ENCODE results near the gene CHRD. TPM values are rescaled to one million over a fixed set of nuclear protein-coding genes. Genes with fewer than 3 reads are reported as not detected.

CHRD gene
- total and polyA plus RNA-seq, 4 donors, result 11.4 to 23.7 (median 17.8) TPM

DNA sequence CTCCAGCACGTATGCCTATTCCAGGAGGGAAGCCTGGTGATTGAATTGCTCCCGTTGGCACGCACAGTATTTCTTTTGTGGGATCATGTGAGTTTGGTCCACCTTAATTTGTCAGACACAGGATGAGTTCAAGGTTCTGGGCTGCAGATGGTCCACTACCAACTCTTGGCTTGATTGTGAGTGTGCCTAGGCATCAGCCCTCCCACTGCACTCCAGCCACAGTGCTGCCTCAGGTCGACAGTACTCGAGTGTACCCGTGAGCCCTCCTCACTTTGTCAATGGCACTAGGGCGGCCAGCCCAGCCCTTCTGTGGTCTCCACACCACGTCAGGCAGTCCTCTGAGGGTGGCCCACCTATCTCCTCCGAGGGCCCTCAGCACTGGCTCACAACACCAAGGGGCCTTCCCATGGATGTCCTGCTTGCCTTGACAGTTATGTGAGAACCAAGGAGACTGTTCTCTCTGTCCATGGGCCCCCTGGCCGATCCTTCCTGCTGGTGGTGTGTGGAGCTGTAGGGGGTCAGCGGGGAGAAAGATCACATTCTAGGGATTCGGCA is 30.2 kb downstream of the CHRD start:
- WGBS (ENCODE audit: insufficient coverage), result 89% methylated on average over 9 of the region's 12 CpGs
- DNase-seq (ENCODE audit: low read depth in 4 of 6, low spot score in 6 of 6), result no peak

DNA sequence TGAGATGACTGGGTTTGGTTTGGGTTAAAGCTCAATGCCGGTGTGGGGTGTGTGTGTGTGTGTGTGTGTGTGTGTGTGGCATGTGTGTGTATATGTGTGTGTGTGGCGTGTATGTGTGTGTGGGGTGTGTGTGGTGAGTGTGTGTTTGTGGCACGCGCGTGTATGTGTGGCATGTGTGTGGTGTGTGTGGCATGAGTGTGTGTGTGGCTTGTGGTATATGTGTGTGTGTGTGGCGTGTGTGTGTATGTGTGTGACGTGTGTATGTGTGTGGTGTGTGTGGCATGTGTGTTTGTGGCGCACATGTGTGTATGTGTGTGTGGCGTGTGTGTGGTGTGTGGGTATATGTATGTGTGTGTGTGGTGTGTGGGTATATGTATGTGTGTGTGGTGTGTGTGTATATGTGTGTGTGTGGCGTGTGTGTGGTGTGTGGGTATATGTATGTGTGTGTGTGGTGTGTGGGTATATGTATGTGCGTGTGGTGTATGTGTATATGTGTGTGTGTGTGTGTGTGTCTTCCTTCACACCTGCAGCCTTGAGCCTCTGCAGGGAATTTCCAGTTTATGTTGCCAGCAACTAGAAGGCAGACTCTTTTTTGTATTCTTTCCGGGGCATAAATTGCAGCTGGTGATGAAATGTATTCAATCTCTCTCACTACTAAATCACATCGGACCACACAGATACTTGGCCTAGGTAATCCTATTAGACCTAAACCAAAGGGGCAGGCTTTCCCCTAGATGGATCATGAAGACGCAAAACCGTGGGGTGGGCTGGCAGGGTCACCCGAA is 34.8 kb downstream of the CHRD start:
- peak in 1 of 6 donors; percentile 44 for DNase-seq (ENCODE audit: low read depth in 4 of 6, low spot score in 6 of 6)
- 95% methylated on average over 11 of the region's 16 CpGs for WGBS (ENCODE audit: insufficient coverage)
- Histone ChIP-seq H3K4me3 (ENCODE audit: low read depth, low read length) (no peak overlapping the region), H3K36me3 (ENCODE audit: control insufficient read depth, insufficient read depth, low read length) (no peaks in the 10 kb centered on the region), H3K27ac (ENCODE audit: low read depth, low read length) (no peak overlapping the region), H3K4me1 (ENCODE audit: control insufficient read depth, insufficient read depth, low read length) (peaks cover 8% of the 10 kb centered on the region), H3K27me3 (ENCODE audit: control insufficient read depth, insufficient read depth, low read length) (no peaks in the 10 kb centered on the region), H3K9me3 (ENCODE audit: control insufficient read depth, insufficient read depth, low read length) (no peaks in the 10 kb centered on the region)

More for the DNA sequence above, 30.2 kb downstream of the CHRD start:
- H3K4me3 ChIP-seq (ENCODE audit: low read depth, low read length), result no peak overlapping the region
- H3K9me3 ChIP-seq (ENCODE audit: control insufficient read depth, insufficient read depth, low read length), result no peaks in the 10 kb centered on the region
- H3K36me3 ChIP-seq (ENCODE audit: control insufficient read depth, insufficient read depth, low read length), result no peaks in the 10 kb centered on the region
- H3K4me1 ChIP-seq (ENCODE audit: control insufficient read depth, insufficient read depth, low read length), result no peaks in the 10 kb centered on the region
- no peaks in the 10 kb centered on the region for H3K27me3 ChIP-seq (ENCODE audit: control insufficient read depth, insufficient read depth, low read length)
- no peak overlapping the region for H3K27ac ChIP-seq (ENCODE audit: low read depth, low read length)

DNA sequence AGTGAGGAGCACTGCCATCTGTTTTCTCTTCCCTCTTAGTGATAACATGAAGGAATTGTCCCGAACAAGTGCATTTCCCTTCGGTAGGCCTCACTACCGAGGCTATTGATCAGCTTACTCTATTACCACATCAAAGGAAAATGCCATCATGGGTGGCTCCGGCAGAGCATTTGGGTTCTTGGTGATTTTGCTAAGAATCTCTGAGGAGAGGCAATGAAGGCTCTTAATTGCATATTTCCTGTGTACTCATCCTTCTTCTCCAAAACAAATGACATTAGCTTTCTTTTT is 35.3 kb downstream of the CHRD start:
- Histone ChIP-seq H3K27ac (ENCODE audit: low read depth, low read length) (no peak overlapping the region), H3K27me3 (ENCODE audit: control insufficient read depth, insufficient read depth, low read length) (no peaks in the 10 kb centered on the region), H3K9me3 (ENCODE audit: control insufficient read depth, insufficient read depth, low read length) (no peaks in the 10 kb centered on the region), H3K4me1 (ENCODE audit: control insufficient read depth, insufficient read depth, low read length) (peaks cover 8% of the 10 kb centered on the region), H3K36me3 (ENCODE audit: control insufficient read depth, insufficient read depth, low read length) (no peaks in the 10 kb centered on the region), H3K4me3 (ENCODE audit: low read depth, low read length) (no peak overlapping the region)
- no peak for DNase-seq (ENCODE audit: low read depth in 4 of 6, low spot score in 6 of 6)
- no CpG with 5 or more reads among the region's 4 CpGs for WGBS (ENCODE audit: insufficient coverage)

DNA sequence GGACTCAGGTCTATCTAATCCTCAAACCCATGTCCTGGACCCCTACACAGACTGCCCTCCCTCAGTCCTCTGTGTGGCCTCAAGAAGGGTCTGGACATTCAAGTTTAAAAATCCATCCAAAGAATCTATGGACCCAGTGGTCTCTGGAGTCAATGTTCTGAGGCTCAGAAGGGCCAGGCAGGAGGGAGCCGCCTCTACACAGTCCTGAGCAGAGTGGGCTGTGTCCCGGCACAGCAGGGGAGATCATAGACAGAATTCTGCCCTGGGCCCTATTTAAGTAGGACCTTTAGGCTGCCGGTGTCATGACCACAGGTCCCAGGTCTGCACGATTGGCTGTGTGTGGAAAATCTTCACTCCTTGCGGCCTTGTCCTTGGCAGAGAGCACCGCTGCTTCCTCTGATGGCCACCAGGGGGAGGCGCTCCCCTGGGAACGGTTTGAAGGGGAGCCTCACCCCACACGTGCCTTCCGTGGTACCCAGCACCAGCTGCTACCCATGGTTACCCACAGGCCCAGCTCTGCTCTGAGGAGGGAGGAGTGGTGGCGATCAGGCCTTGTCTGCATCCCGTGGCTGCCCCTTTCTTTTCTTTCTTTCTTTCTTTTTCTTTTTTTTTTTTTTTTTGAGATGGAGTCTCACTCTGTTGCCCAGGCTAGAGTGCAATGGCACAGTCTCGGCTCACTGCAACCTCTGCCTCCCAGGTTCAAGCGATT is 37.9 kb downstream of the CHRD start:
- 55% methylated on average over 5 of the region's 14 CpGs for WGBS (ENCODE audit: insufficient coverage)
- Histone ChIP-seq H3K4me1 (ENCODE audit: control insufficient read depth, insufficient read depth, low read length) (peaks cover 8% of the 10 kb centered on the region), H3K27me3 (ENCODE audit: control insufficient read depth, insufficient read depth, low read length) (no peaks in the 10 kb centered on the region), H3K9me3 (ENCODE audit: control insufficient read depth, insufficient read depth, low read length) (no peaks in the 10 kb centered on the region), H3K4me3 (ENCODE audit: low read depth, low read length) (no peak overlapping the region), H3K27ac (ENCODE audit: low read depth, low read length) (no peak overlapping the region), H3K36me3 (ENCODE audit: control insufficient read depth, insufficient read depth, low read length) (no peaks in the 10 kb centered on the region)
- DNase-seq (ENCODE audit: low read depth in 4 of 6, low spot score in 6 of 6), result peak in 3 of 6 donors; percentile 15 to 72 (median 59)

DNA sequence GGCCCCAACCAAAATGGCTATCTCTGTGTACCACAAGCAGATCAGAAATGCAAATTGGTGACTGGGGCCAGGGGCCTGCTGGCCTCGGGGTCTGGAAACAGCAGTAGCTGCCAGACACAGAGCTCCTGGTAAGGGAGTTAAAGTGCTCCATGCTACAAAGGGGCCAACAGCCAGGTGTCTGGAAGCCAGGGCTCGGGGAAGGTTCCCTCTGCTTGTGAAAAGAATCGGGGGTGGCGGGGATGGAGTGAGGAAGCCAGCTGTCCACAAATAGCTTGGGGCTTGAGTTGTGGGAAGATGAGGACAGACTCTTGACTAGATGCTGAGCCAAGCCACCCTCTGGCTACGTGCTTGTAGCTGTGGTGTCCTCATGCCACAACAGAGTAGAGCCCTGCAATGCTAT is 39.3 kb downstream of the CHRD start:
- Histone ChIP-seq H3K4me3 (ENCODE audit: low read depth, low read length) (no peak overlapping the region), H3K9me3 (ENCODE audit: control insufficient read depth, insufficient read depth, low read length) (no peaks in the 10 kb centered on the region), H3K36me3 (ENCODE audit: control insufficient read depth, insufficient read depth, low read length) (no peaks in the 10 kb centered on the region), H3K27ac (ENCODE audit: low read depth, low read length) (no peak overlapping the region), H3K4me1 (ENCODE audit: control insufficient read depth, insufficient read depth, low read length) (peaks cover 8% of the 10 kb centered on the region), H3K27me3 (ENCODE audit: control insufficient read depth, insufficient read depth, low read length) (no peaks in the 10 kb centered on the region)
- DNase-seq (ENCODE audit: low read depth in 4 of 6, low spot score in 6 of 6), result peak in 1 of 6 donors; percentile 3
- WGBS (ENCODE audit: insufficient coverage), result 62% methylated on average over 5 of the region's 5 CpGs

DNA sequence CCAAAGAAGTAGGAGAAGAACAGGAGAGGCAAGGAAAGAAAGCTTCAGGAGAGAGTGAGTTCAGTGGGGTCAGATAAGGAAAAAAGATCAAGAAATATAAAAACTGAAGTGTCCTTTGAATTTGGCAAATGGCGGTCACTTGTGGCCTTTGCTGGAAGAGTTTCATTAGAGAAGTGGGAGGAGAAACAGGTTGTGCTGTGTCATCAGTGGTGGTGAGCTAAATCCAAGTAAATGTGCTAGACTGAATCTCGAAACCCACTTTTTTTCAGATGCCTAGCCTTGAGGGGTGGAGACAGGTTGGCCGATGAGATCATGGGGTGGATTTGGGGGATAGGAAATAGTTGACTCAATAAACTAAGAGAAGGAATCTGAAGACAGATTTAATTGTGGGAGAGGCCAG is 43.7 kb downstream of the CHRD start:
- WGBS (ENCODE audit: insufficient coverage), result 90% methylated on average over 2 of the region's 3 CpGs

DNA sequence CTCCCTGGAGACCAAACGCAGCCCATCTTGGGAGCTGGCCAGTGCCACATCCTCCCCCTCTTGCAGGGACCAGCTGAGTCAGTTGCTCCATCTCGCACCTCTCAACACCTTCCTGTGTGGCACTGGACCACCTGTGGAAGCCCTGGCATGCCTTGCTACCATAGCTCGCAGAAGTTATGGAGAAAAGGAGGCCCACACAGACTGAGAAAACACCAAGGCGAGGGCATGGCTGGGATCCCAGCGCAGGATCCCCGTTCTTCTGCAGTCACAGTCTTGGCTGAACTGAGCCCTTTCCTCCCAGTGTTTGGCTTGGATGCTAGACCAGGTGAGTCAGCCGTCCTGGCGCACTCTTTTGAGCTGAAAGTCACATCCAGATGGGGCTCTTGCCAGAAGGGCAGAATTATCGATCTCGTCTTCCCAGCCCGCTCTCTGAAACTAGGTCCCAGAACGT is 46.9 kb downstream of the CHRD start:
- H3K36me3 ChIP-seq (ENCODE audit: control insufficient read depth, insufficient read depth, low read length), result no peaks in the 10 kb centered on the region
- DNase-seq (ENCODE audit: low read depth in 4 of 6, low spot score in 6 of 6), result no peak
- H3K27me3 ChIP-seq (ENCODE audit: control insufficient read depth, insufficient read depth, low read length), result no peaks in the 10 kb centered on the region
- H3K9me3 ChIP-seq (ENCODE audit: control insufficient read depth, insufficient read depth, low read length), result no peaks in the 10 kb centered on the region
- H3K4me1 ChIP-seq (ENCODE audit: control insufficient read depth, insufficient read depth, low read length), result peaks cover 13% of the 10 kb centered on the region
- no peak overlapping the region for H3K27ac ChIP-seq (ENCODE audit: low read depth, low read length)
- 88% methylated on average over 12 of the region's 12 CpGs for WGBS (ENCODE audit: insufficient coverage)
- no peak overlapping the region for H3K4me3 ChIP-seq (ENCODE audit: low read depth, low read length)

More for the DNA sequence above, 43.7 kb downstream of the CHRD start:
- Histone ChIP-seq H3K36me3 (ENCODE audit: control insufficient read depth, insufficient read depth, low read length) (no peaks in the 10 kb centered on the region), H3K4me3 (ENCODE audit: low read depth, low read length) (no peak overlapping the region), H3K9me3 (ENCODE audit: control insufficient read depth, insufficient read depth, low read length) (no peaks in the 10 kb centered on the region), H3K27me3 (ENCODE audit: control insufficient read depth, insufficient read depth, low read length) (no peaks in the 10 kb centered on the region), H3K4me1 (ENCODE audit: control insufficient read depth, insufficient read depth, low read length) (peaks cover 7% of the 10 kb centered on the region), H3K27ac (ENCODE audit: low read depth, low read length) (no peak overlapping the region)
- no peak for DNase-seq (ENCODE audit: low read depth in 4 of 6, low spot score in 6 of 6)

DNA sequence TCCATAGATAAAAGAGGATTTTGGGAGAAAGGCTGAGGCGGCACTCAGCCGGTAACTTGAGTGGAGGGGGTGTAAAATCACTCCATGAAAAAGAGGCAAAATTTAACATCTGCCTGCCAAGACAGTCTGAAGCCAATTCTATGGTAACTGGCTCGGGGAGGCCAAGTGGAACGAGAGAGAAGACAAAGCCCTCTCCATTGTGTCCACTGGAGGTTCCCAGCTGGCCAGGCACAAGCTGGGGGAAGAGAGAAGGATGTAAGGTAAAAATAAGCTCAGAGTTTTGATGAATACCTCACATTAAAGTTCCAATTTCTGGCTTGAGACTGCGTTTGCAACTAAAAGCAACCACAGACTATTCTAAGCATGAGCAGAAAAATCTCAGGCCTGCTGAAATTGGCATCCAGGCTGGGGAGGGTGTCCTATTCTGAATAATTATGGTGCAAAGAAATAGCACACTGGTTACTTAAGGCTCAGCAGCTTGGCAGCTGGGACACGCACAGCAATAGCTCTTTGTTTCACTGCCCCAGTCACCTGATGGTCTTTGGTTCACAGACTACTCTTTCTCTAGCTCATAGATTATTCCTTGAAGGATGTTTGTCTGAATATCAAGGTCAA is 48.8 kb downstream of the CHRD start:
- Histone ChIP-seq H3K27ac (ENCODE audit: low read depth, low read length) (no peak overlapping the region), H3K27me3 (ENCODE audit: control insufficient read depth, insufficient read depth, low read length) (no peaks in the 10 kb centered on the region), H3K9me3 (ENCODE audit: control insufficient read depth, insufficient read depth, low read length) (no peaks in the 10 kb centered on the region), H3K4me3 (ENCODE audit: low read depth, low read length) (no peak overlapping the region), H3K36me3 (ENCODE audit: control insufficient read depth, insufficient read depth, low read length) (no peaks in the 10 kb centered on the region), H3K4me1 (ENCODE audit: control insufficient read depth, insufficient read depth, low read length) (peaks cover 13% of the 10 kb centered on the region)
- DNase-seq (ENCODE audit: low read depth in 4 of 6, low spot score in 6 of 6), result peak in 3 of 6 donors; percentile 4 to 51 (median 29)
- 19% methylated on average over 5 of the region's 6 CpGs for WGBS (ENCODE audit: insufficient coverage)

DNA sequence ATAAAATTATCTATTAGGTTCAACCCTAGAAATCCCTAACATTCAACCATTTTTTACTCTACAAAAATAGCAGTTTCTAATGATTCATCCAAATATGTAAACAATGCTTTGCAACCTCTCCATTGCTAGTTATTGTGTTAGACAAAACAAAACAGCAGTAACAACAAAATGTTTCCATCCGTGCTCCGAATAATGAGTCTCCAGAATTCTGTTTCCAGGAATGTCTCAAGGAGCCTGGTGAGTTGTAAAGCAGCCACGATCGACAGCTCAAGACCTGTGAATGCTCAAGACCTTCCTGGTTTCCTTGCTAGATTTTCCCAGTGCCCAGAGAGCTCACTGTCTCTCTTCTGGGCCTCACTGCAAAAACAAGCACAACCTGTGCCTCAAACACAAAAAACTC is 49.9 kb downstream of the CHRD start:
- H3K36me3 ChIP-seq (ENCODE audit: control insufficient read depth, insufficient read depth, low read length), result no peaks in the 10 kb centered on the region
- WGBS (ENCODE audit: insufficient coverage), result 80% methylated on average over 4 of the region's 4 CpGs
- no peak for DNase-seq (ENCODE audit: low read depth in 4 of 6, low spot score in 6 of 6)
- H3K9me3 ChIP-seq (ENCODE audit: control insufficient read depth, insufficient read depth, low read length), result no peaks in the 10 kb centered on the region
- H3K4me3 ChIP-seq (ENCODE audit: low read depth, low read length), result no peak overlapping the region
- no peak overlapping the region for H3K27ac ChIP-seq (ENCODE audit: low read depth, low read length)
- H3K4me1 ChIP-seq (ENCODE audit: control insufficient read depth, insufficient read depth, low read length), result peaks cover 13% of the 10 kb centered on the region
- no peaks in the 10 kb centered on the region for H3K27me3 ChIP-seq (ENCODE audit: control insufficient read depth, insufficient read depth, low read length)

All from spinal cord (tissue), 10 donors.